Posterior vena cava (tissue), 2 donors: Measurements from ENCODE around the gene ADCYAP1R1. TPM values are rescaled to one million over a fixed set of nuclear protein-coding genes. Genes with fewer than 3 reads are reported as not detected.
"Not testable (repeated sequence)": the region's sequence is repeated elsewhere in the genome, so short reads cannot be mapped to it uniquely, and the experiment has no call there.

Source experiments
- DNase-seq: peaks from one replicate; pipeline ENCODE4 v3.0.0-alpha.2; 2020; ENCODE audit warnings: low spot score
- intact Hi-C, 2 donors: fragments of 100-400 bp; cut with DNase I; formaldehyde crosslinking; loops; one replicate each; pipeline versions ENCODE4 v1.14.1 to v1.14.2; 2022 to 2023
- total RNA-seq, 2 donors: library from RNA; stranded (reverse); fragmentation: NEBNext Ultra II Directional; extraction: Animal tissue kit (Norgen Biotek cat#: 25700); gene quantifications; one replicate each; pipeline ENCODE4 v1.2.1, GENCODE V29; 2021
- donor health status: DM: yes; HTN: yes; CAD: no.
- donor health status: DM: yes; HTN: yes; CAD: no.

Gene ADCYAP1R1
- total RNA-seq, 2 donors from 2014 or later = 1.8 to 4.3 TPM

- no peak for DNase-seq
- intact Hi-C loops = no loop called here
These were observed 62.7 kb downstream of the ADCYAP1R1 start for GRCh38 chr7:31114593-31115343.

DNA sequence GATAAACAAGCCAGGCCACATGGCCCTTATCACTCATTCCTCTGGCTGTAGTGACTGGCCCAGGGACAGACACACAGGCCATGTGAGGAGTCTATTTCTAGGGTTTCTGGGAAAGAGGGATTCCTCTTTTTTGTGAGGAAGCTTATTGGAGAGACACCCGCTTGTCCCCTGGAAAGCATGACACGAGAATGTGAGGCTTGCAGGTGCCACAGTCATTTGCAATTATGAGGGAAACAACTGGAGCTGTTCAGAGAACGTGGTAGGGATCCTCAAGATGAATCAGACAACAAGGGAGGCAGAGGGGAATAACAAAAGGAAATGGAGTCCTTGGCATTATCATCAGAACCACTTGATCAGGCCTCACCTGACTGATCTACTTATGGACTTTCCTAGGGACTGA, 64.5 kb downstream of the ADCYAP1R1 start:
- DNase-seq = no peak
- intact Hi-C loops = no loop called here

DNA sequence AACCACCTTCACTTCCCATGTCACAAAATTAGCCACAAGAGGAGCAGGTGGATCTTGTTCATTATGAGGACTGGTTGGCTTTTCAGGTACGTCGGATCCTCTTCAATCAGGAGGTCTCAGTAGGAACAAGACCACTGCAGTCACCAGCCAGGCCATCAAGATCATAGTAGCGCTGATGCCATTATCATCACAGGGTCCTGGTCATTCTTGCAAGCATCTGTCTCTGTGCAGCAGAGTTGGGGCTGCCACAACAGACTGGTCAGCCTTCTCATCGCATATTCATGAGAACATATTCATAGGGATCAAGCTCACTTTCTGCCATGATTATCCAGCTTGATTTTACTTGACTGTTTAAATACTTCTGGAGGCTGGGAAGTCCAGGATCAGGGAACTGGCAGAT, 67.1 kb downstream of the ADCYAP1R1 start:
- DNase-seq = no peak
- intact Hi-C loops = no loop called here

DNA sequence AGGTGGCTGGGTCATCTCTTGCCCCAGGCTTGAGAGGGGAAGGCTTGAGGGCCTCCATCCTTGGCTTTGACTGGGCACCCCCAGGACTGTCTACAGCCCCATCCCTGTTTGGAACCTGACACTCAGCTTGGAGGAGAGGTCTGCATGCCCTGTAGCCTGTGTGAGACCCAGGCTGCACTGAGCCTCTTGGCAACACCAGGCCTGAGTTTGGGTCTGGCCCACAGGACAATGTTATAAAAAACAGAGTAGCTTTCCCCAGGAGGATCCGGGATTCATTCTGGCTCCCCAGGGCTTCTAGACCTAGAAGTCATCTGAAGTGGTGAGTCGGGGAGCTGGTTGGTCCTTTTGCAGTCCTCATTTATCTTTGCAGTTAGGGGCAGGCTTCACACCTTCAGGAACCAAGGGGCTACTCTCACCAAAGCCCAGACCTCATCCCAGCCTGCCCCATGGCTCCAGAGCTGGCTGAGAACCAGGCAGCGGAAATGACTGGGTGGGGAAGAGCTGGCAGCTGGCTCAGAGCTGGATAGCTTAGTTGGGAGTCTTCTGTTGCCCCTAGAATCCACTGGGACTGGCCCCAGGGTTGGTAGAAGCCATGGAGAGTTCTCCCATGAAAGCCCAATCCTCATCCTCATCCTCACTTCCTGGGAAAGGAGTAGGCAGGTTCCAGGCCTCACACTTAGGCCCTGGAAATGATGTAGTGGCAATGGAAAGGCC, 68.8 kb downstream of the ADCYAP1R1 start:
- DNase-seq = no peak
- intact Hi-C loops = loop anchor here (5.0 to 10.0 kb wide), 3 partner anchors 134 to 316 kb away; no protein-coding TSS in a partner anchor

DNA sequence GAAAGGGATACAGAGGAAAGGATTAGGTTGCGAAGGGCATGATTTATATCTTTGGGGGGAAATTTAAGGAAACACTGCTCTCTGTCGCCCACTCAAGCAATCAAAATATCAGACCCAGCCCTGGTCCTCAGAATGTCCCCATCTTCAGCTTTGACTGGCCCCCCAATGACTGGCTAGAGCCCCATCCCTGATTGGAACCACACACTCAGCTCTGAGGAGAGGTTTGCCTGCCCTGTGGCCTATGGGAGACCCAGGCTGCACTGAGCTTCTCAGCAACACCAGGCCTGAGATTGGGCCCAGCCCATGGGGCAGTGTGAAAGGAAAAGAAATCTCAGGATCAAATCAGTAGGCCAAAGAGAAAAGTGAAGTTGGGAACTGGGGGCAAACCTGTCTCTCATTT, 69.5 kb downstream of the ADCYAP1R1 start:
- no peak for DNase-seq
- intact Hi-C loops = loop anchor here (5.0 to 10.0 kb wide), 3 partner anchors 134 to 317 kb away; no protein-coding TSS in a partner anchor

DNA sequence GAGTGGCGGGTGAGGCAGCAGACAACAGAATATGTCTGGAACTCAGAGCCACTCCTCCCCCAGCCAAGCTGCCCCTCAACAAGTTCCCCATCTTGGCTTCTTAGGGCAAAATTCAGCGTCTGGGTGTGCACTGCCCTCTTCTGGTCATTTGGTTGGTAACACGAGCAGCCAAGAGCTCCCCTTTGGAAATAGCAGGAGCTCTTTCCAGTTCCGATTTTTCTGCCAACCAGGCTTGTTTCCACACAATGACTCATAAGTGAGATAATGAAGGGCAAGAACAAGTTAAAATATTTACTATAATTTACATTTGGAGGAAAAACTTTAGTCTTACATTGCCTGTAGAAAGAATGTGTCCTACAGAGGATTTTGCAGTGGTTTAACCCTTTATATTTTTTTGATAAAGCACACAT, 70.5 kb downstream of the ADCYAP1R1 start:
- intact Hi-C loops = loop anchor here (5.0 to 10.0 kb wide), 3 partner anchors 135 to 318 kb away; no protein-coding TSS in a partner anchor
- no peak for DNase-seq

- no peak for DNase-seq
- intact Hi-C loops = loop anchor here (5.0 to 10.0 kb wide), 3 partner anchors 136 to 319 kb away; no protein-coding TSS in a partner anchor
These were observed 71.2 kb downstream of the ADCYAP1R1 start for GRCh38 chr7:31123321-31123720.

DNA sequence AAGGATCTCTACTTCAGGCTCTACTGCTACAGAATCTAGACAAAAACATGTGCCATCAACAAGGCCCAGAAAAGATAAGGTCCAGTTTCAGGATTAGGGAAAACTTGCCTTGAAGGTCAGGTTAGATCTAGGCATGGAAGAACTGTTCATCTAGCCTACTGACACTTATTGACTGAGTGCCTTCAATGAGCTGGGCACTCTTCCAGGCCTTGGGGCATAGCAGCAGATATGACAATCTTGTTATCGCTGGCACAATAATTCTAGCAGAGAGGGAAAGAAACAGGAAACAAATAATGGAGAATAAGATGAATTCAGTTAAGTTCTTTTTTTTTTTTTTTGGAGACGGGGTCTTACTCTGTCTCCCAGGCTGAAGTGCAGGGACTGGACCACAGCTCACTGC, 71.6 kb downstream of the ADCYAP1R1 start:
- intact Hi-C loops = loop anchor here (5.0 to 10.0 kb wide), 3 partner anchors 136 to 319 kb away; no protein-coding TSS in a partner anchor
- no peak for DNase-seq

- no peak for DNase-seq
- intact Hi-C loops = loop anchor here in 1 of 2 donors (10.0 kb wide), 1 partner anchor 320 kb away; no protein-coding TSS in a partner anchor
These were observed 73.1 kb downstream of the ADCYAP1R1 start for GRCh38 chr7:31125171-31125570.

- no peak for DNase-seq
- intact Hi-C loops = loop anchor here in 1 of 2 donors (10.0 kb wide), 1 partner anchor 322 kb away; no protein-coding TSS in a partner anchor
These were observed 74.9 kb downstream of the ADCYAP1R1 start for GRCh38 chr7:31126976-31127375.

DNA sequence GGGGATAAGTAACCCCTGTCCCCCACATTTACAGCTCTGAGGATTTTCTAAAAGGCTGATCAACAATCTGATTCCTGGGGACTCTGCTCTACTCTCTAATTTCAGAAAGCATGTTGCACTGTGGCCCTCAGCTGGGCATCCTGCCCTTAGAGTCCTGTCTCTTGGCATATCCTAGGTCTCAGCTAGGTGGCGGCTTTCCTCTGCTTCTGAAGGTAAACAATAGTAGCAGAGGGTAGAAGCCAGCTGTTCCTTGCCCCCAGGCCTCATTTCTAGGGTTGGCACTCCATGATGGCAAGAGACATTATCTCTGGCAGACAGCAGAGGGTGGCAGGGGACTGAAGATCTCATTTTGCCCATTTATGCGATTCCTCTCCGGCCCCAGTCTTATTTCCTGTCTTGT, 77.0 kb downstream of the ADCYAP1R1 start:
- DNase-seq = no peak
- intact Hi-C loops = loop anchor here in 1 of 2 donors (10.0 kb wide), 1 partner anchor 324 kb away; no protein-coding TSS in a partner anchor

DNA sequence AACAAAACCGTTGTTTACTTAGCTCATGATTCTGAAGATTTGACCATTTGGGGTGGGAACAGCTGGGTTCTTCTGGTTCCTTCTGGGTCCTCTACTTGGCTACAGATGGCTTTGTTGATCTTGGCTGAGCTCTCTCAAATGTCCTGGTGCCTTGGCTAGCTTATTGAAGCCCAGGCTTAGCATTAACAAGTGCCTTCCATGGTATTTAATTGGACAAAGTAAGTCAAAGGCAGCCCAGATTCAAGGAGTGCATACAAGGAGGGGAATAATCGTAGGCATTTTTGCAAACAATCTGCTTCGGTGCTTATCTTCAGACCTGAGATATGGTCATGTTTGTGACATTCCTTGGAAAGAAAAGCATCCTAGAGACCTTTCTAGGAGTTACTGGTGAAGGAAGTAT, 81.4 kb downstream of the ADCYAP1R1 start:
- intact Hi-C loops = loop anchor here in 1 of 2 donors (10.0 kb wide), 1 partner anchor 501 kb away; no protein-coding TSS in a partner anchor
- no peak for DNase-seq

- peak; percentile 83 for DNase-seq
- intact Hi-C loops = loop anchor here (5.0 to 10.0 kb wide), 2 partner anchors 500 to 1378 kb away; no protein-coding TSS in a partner anchor
These were observed 82.4 kb downstream of the ADCYAP1R1 start for GRCh38 chr7:31134246-31135188.

DNA sequence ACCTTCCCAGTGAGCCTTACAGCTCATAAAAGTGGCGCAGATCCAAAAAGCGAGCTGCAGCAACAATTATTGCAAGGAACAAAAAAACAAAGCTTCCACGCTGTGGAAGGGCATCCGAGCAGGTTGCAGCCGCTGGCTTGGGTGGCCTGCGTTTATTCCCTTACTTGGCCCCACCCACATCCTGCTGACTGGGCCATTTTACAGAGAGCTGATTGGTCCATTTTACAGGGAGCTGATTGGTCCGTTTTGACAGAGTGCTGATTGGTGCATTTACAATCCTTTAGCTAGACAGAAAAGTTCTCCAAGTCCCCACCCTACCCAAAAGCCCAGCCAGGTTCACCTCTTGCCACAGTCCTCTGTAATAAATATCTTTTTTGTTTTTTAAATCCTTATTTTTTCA, 85.1 kb downstream of the ADCYAP1R1 start:
- DNase-seq = no peak
- intact Hi-C loops = loop anchor here (5.0 to 10.0 kb wide), 2 partner anchors 498 to 1375 kb away; no protein-coding TSS in a partner anchor

DNA sequence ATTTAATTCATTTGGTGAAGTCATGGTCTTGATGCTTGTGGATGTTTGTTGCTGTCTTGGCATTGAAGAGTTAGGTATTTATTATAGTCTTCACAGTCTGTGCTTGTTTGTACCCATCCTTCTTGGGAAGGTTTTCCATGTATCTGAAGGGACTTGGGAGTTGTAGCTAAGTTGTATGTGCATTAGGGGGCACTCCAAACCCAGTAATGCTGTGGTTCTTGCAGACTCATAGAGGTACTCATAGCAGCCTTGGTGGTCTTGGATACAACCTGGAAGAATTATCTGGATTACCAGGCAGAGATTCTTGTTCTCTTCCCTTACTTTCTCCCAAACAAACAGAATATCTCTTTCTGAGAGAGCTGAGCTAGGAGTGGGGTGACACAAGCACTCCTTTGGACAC, 93.2 kb downstream of the ADCYAP1R1 start:
- intact Hi-C loops = no loop called here
- DNase-seq = no peak

DNA sequence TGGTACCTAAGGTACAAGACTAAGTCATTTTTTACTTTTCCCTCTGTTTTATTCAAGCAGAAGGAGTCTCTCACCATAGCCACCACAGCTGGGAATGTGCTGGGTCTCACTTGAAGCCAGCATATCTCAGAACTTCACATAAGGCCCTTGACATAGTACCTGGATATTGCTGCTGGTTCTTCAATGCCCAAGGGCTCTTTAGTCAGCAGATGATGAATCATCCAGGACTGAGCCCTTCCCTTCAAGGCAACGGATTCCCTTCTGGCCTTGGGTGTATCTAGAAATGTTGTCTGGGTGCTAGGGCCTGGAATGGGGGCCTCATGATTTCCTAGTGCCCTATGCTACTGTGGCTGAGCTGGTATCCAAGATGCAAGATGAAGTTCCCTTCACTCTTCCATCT, 93.9 kb downstream of the ADCYAP1R1 start:
- DNase-seq = no peak
- intact Hi-C loops = no loop called here

DNA sequence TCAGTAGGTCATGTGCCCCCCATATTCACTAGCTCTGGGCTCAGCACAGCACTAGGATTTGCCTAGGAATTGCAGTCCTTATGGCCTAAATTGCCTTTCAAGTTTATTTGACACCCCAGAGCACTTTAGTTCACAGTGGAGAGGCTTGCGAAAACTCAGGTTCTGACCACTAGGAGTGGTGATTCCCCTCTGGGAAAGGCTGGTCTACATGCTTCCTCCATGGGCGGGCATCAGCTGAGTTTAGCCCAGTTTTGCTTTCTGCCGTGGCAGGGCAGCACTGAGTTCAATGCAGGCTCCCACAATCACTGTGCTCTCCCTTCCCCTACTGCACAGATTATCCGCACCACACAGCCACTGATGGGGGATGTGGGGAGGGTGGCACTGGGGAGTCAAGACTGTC, 94.4 kb downstream of the ADCYAP1R1 start:
- no peak for DNase-seq
- intact Hi-C loops = no loop called here

- intact Hi-C loops = no loop called here
- DNase-seq = no peak
These were observed 99.7 kb downstream of the ADCYAP1R1 start for GRCh38 chr7:31151849-31152248.

DNA sequence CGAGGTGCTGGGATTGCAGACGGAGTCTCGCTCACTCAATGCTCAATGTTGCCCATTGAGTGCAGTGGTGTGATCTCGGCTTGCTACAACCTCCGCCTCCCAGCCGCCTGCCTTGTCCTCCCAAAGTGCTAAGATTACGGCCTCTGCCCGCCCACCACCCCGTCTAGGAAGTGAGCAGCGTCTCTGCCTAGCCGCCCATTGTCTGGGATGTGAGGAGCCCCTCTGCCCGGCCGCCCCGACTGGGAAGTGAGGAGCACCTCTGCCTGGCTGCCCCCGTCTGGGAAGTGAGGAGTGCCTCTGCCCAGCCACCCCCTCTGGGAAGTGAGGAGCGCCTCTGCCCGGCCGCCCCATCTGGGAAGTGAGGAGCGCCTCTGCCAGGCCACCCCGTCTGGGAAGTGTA, 101.2 kb downstream of the ADCYAP1R1 start:
- DNase-seq = peak; percentile 66
- intact Hi-C loops = not testable (repeated sequence)
